ENCODE data around the gene SOX1. TPM values are rescaled to one million over a fixed set of nuclear protein-coding genes. Genes with fewer than 3 reads are reported as not detected.

The SOX1 gene
- total and polyA plus RNA-seq, 2 donors (not counting 3 experiments of a cell fraction or from before 2014, with no cell fraction given): not detected

GRCh38 chr13:112057736-112058518 lies 9.0 kb upstream of the SOX1 start:
- CTCF ChIA-PET: no interaction called here
- H3K9ac ChIP-seq (replicated peaks; ENCODE audit: extremely low read depth, insufficient read depth, low read length): no peak overlapping the region
- H4K20me1 ChIP-seq (replicated peaks; ENCODE audit: control insufficient read depth, extremely low read depth, insufficient read depth, low read length): no peaks in the 10 kb centered on the region
- no peak overlapping the region for H2AFZ ChIP-seq (ENCODE audit: low read depth, low read length)
- FAIRE-seq (no peak), DNase-seq (ENCODE audit: low read depth, low spot score) (peak; percentile 6)
- POLR2A ChIA-PET: no interaction called here
- H3K4me3 ChIP-seq (replicated peaks in 1 of 3; ENCODE audit: insufficient read depth in 1 of 3, low read depth in 1 of 3, low read length in 3 of 3): no peak overlapping the region
- H3K27ac ChIP-seq (ENCODE audit: insufficient read depth, low read depth, low read length): no peak overlapping the region
- dilution Hi-C loops (cut with MboI; ENCODE audit: extremely low pct_ligation_motif_present, low sequenced_read_pairs): no loop called here
- H3K9me3 ChIP-seq (replicated peaks; ENCODE audit: control insufficient read depth, insufficient read depth, low read length): no peaks in the 10 kb centered on the region
- H3K79me2 ChIP-seq (ENCODE audit: control insufficient read depth, insufficient read depth, low read length): no peaks in the 10 kb centered on the region
- H3K4me2 ChIP-seq (ENCODE audit: insufficient read depth, low read length): no peak overlapping the region
- H3K36me3 ChIP-seq (ENCODE audit: control insufficient read depth in 2 of 2, extremely low read depth in 1 of 2, insufficient read depth in 2 of 2, low read length in 2 of 2): no peaks in the 10 kb centered on the region
- TF ChIP-seq JUN (IDR thresholded peaks at IDR 0.05; ENCODE audit: borderline replicate concordance, insufficient read depth, insufficient read length, low read depth) (no peak), EZH2 (IDR thresholded peaks at IDR 0.05; ENCODE audit: borderline replicate concordance, low read depth, low read length, severe bottlenecking) (peak; percentile 83), MYC (IDR thresholded peaks at IDR 0.05; ENCODE audit: low read depth, low read length) (no peak)
- H3K9me1 ChIP-seq (replicated peaks; ENCODE audit: control insufficient read depth, extremely low read depth, insufficient read depth, low read length): no peaks in the 10 kb centered on the region
- peaks cover 88 to 96% of the 10 kb centered on the region in 2 experiments for H3K27me3 ChIP-seq (ENCODE audit: control insufficient read depth in 2 of 2, insufficient read depth in 2 of 2, low read length in 2 of 2)
- H3K4me1 ChIP-seq (ENCODE audit: control insufficient read depth, extremely low read depth, insufficient read depth, low read length): no peaks in the 10 kb centered on the region
- BruUV-seq (replicated peaks): no TSS peak
- intact Hi-C loops (cut with micrococcal nuclease): no loop called here

GRCh38 chr13:112058519-112058873 lies 8.5 kb upstream of the SOX1 start:
- FAIRE-seq: no peak
- H3K27ac ChIP-seq (ENCODE audit: insufficient read depth, low read depth, low read length): no peak overlapping the region

More at GRCh38 chr13:112058519-112058873, 8.5 kb upstream of the SOX1 start:
- TF ChIP-seq JUN (IDR thresholded peaks at IDR 0.05; ENCODE audit: borderline replicate concordance, insufficient read depth, insufficient read length, low read depth) (no peak), MYC (IDR thresholded peaks at IDR 0.05; ENCODE audit: low read depth, low read length) (no peak), EZH2 (IDR thresholded peaks at IDR 0.05; ENCODE audit: borderline replicate concordance, low read depth, low read length, severe bottlenecking) (no peak), POLR2AphosphoS5 (IDR thresholded peaks at IDR 0.05; ENCODE audit: insufficient read depth, low read depth, low read length) (no peak), MAX (IDR thresholded peaks at IDR 0.05; ENCODE audit: insufficient read depth, insufficient read length) (no peak), GATA2 (IDR thresholded peaks at IDR 0.05; ENCODE audit: insufficient read depth, insufficient read length, low read depth, low read length) (no peak), FOS (IDR thresholded peaks at IDR 0.05; ENCODE audit: borderline replicate concordance, insufficient read depth, low read length) (no peak), POLR2A (IDR thresholded peaks at IDR 0.05; ENCODE audit: low read depth, low read length) (no peak)
- TF ChIP-seq, protein P1, sequence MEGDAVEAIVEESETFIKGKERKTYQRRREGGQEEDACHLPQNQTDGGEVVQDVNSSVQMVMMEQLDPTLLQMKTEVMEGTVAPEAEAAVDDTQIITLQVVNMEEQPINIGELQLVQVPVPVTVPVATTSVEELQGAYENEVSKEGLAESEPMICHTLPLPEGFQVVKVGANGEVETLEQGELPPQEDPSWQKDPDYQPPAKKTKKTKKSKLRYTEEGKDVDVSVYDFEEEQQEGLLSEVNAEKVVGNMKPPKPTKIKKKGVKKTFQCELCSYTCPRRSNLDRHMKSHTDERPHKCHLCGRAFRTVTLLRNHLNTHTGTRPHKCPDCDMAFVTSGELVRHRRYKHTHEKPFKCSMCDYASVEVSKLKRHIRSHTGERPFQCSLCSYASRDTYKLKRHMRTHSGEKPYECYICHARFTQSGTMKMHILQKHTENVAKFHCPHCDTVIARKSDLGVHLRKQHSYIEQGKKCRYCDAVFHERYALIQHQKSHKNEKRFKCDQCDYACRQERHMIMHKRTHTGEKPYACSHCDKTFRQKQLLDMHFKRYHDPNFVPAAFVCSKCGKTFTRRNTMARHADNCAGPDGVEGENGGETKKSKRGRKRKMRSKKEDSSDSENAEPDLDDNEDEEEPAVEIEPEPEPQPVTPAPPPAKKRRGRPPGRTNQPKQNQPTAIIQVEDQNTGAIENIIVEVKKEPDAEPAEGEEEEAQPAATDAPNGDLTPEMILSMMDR (IDR thresholded peaks at IDR 0.05; ENCODE audit: extremely low read depth in 1 of 2, insufficient read depth in 1 of 2, low read depth in 1 of 2, low read length in 2 of 2): no peak
- Histone ChIP-seq H3K4me1 (ENCODE audit: control insufficient read depth, extremely low read depth, insufficient read depth, low read length) (no peaks in the 10 kb centered on the region), H3K36me3 (ENCODE audit: control insufficient read depth in 2 of 2, extremely low read depth in 1 of 2, insufficient read depth in 2 of 2, low read length in 2 of 2) (no peaks in the 10 kb centered on the region), H3K4me2 (ENCODE audit: insufficient read depth, low read length) (no peak overlapping the region), H3K9me3 (replicated peaks; ENCODE audit: control insufficient read depth, insufficient read depth, low read length) (no peaks in the 10 kb centered on the region), H2AFZ (ENCODE audit: low read depth, low read length) (no peak overlapping the region), H3K79me2 (ENCODE audit: control insufficient read depth, insufficient read depth, low read length) (no peaks in the 10 kb centered on the region), H4K20me1 (replicated peaks; ENCODE audit: control insufficient read depth, extremely low read depth, insufficient read depth, low read length) (no peaks in the 10 kb centered on the region), H3K9me1 (replicated peaks; ENCODE audit: control insufficient read depth, extremely low read depth, insufficient read depth, low read length) (no peaks in the 10 kb centered on the region), H3K4me3 (replicated peaks in 1 of 3; ENCODE audit: insufficient read depth in 1 of 3, low read depth in 1 of 3, low read length in 3 of 3) (no peak overlapping the region), H3K9ac (replicated peaks; ENCODE audit: extremely low read depth, insufficient read depth, low read length) (no peak overlapping the region), H3K27me3 (ENCODE audit: control insufficient read depth in 2 of 2, insufficient read depth in 2 of 2, low read length in 2 of 2) (peaks cover 88 to 95% of the 10 kb centered on the region in 2 experiments)
- ChIA-PET CTCF (no interaction called here), POLR2A (no interaction called here)
- no TSS peak for BruUV-seq (replicated peaks)
- intact Hi-C loops (cut with micrococcal nuclease): no loop called here
- dilution Hi-C loops (cut with MboI; ENCODE audit: extremely low pct_ligation_motif_present, low sequenced_read_pairs): no loop called here
- no peak for DNase-seq (ENCODE audit: low read depth, low spot score)
